ENCODE measurements around the gene SLC6A4. TPM values are rescaled to one million over a fixed set of nuclear protein-coding genes. Genes with fewer than 3 reads are reported as not detected.

SLC6A4 gene
- 72.9 TPM for total RNA-seq
- long read RNA-seq, full-length matches to known transcripts: 18 of 87 reads
- long read RNA-seq, partial matches to known transcripts: 50 of 87 reads
- long read RNA-seq, other reads (novel, unspliced or antisense): 19 of 87 reads

GRCh38 chr17:30235386-30236296 is at the start of gene SLC6A4:
SLC6A4 (minus strand) TSS chr17:30235697; CDS start chr17:30221958, 13,739 bp downstream.
- Histone ChIP-seq H3K4me3 (peak within 1 kb of the TSS; percentile 42), H3K27me3 (peaks cover 35% of the 10 kb centered on the region), H3K9me3 (no peaks in the 10 kb centered on the region), H3K27ac (peak within 1 kb of the TSS; percentile 60), H3K4me1 (peaks cover 23% of the 10 kb centered on the region), H3K36me3 (no peaks in the 10 kb centered on the region)
- intact Hi-C loops (cut with DNase I): no loop called here
- TF ChIP-seq CTCF (IDR thresholded peaks at IDR 0.05): no peak
- ATAC-seq: peak; percentile 52
- DNase-seq: no peak

- Histone ChIP-seq H3K4me3 (no peak overlapping the region), H3K9me3 (no peaks in the 10 kb centered on the region), H3K4me1 (no peaks in the 10 kb centered on the region), H3K36me3 (peaks cover 65% of the 10 kb centered on the region), H3K27ac (no peak overlapping the region), H3K27me3 (no peaks in the 10 kb centered on the region)
- ATAC-seq (no peak), DNase-seq (no peak)
- intact Hi-C loops (cut with DNase I): no loop called here
- no peak for TF ChIP-seq CTCF (IDR thresholded peaks at IDR 0.05)
These were observed 43.7 kb upstream of the SLC6A4 start for GRCh38 chr17:30279156-30279555.

GRCh38 chr17:30278032-30278431 is 42.5 kb upstream of the SLC6A4 start:
- no peak for DNase-seq
- Histone ChIP-seq H3K4me1 (no peaks in the 10 kb centered on the region), H3K36me3 (peaks cover 69% of the 10 kb centered on the region), H3K4me3 (no peak overlapping the region), H3K27me3 (no peaks in the 10 kb centered on the region), H3K27ac (no peak overlapping the region), H3K9me3 (no peaks in the 10 kb centered on the region)
- ATAC-seq: peak; percentile 62
- intact Hi-C loops (cut with DNase I): no loop called here
- peak; percentile 49 for TF ChIP-seq CTCF (IDR thresholded peaks at IDR 0.05)

- H3K36me3 ChIP-seq: peaks cover 76% of the 10 kb centered on the region
- no peak overlapping the region for H3K27ac ChIP-seq
- H3K4me3 ChIP-seq: no peak overlapping the region
- no peak for TF ChIP-seq CTCF (IDR thresholded peaks at IDR 0.05)
- no peaks in the 10 kb centered on the region for H3K9me3 ChIP-seq
- H3K4me1 ChIP-seq: no peaks in the 10 kb centered on the region
- H3K27me3 ChIP-seq: no peaks in the 10 kb centered on the region
- ATAC-seq (no peak), DNase-seq (no peak)
- intact Hi-C loops (cut with DNase I): no loop called here
These were observed 40.4 kb upstream of the SLC6A4 start for GRCh38 chr17:30275911-30276310.

- intact Hi-C loops (cut with DNase I): no loop called here
- H3K27ac ChIP-seq: no peak overlapping the region
- no peaks in the 10 kb centered on the region for H3K9me3 ChIP-seq
- peaks cover 79% of the 10 kb centered on the region for H3K36me3 ChIP-seq
- H3K27me3 ChIP-seq: no peaks in the 10 kb centered on the region
- ATAC-seq: no peak
- no peaks in the 10 kb centered on the region for H3K4me1 ChIP-seq
- TF ChIP-seq CTCF (IDR thresholded peaks at IDR 0.05): no peak
- no peak overlapping the region for H3K4me3 ChIP-seq
- no peak for DNase-seq
These were observed 39.4 kb upstream of the SLC6A4 start for GRCh38 chr17:30274887-30275286.
